Measurements from ENCODE around the gene CPXM1.
"Not testable (repeated sequence)": the region's sequence is repeated elsewhere in the genome, so short reads cannot be mapped to it uniquely, and the experiment has no call there.

CPXM1 gene

DNA sequence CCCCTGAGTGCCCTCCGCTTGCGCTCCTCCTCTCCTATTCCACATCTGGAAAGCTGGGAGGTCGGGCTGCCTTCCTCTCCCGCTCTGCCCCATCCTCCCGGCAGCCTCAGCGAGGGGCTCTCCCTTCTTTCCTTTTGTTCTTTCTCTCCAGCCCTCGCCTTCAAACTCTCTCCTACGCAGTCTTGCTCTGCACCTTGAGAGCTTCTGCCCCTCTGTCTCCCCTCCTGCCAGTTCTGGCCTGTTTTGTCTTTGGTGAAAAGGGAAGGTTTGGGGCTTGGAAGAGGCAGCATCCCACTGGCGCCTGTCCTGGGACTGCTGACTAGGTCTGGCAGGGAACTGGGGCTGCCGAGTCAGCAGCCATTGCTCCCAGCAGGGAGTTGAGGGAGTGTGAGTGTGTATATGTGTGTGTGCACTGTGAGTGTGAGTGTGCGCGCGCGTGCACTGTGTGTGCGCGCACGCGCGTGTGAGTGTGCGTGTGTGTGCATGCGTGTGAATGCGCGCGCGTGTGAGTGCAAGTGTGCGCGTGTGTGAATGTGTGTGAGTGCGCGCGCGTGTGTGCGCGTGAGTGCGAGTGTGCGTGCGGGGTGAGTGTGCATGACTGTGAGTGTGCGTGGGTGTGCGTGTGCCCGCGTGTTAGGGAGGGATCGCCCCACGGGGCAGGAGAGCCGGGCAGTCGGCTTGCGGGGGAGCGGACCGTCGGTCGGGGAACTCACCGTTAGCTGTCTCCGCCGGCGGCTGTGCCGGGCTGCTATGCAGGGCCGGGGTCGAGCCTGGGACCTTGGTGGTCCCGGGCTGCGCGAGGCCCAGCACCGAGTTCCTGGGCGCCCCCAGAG, 523 bp downstream of the CPXM1 start:
- no peak for DNase-seq

- DNase-seq: no peak
Measured at GRCh38 chr20:2799271-2799670, 1.2 kb downstream of the CPXM1 start.

GRCh38 chr20:2798814-2799213, 1.6 kb downstream of the CPXM1 start:
- no peak for DNase-seq

GRCh38 chr20:2798095-2798805, 2.2 kb downstream of the CPXM1 start:
- DNase-seq: no peak

DNA sequence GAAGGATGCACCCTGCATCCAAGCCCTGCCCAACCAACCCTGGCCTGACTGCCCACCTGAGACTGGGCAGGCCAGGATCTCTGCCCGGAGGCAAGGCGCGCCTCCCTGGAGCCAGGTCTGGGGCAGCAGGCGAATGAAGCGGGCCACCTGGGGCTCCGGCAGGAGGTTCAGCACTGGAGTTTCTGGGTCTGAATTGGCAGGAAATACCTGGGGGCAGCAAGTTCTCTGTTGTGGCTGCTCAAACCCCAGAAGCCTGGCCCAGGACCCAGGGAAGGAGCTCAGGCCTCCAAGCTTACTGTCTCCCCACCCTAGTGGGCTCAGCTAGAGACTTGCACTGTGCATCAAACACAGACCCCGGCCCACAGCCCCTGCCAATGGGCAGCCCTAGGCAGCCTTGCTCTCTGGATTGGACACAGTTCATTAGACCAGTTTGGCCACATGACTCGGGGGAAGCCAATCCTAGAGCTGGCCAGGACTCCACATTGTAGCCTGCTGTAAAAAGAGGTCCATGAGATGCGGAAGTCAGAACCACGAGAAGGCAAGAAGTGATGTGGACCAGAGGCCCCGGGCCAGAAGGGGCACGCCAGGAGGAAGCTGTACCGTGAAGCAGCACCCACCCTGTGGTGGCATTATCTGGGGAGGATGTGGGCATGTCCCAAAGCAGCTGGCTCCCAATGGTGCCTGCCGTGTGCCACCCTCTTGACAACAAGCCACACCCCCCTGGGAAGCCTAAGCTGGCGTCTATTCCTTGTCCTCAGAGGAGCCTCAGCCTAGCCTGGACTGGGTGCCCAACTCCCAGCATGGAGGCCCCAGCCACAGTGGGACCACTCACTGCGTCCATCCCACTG, 3.1 kb downstream of the CPXM1 start:
- DNase-seq: no peak

DNA sequence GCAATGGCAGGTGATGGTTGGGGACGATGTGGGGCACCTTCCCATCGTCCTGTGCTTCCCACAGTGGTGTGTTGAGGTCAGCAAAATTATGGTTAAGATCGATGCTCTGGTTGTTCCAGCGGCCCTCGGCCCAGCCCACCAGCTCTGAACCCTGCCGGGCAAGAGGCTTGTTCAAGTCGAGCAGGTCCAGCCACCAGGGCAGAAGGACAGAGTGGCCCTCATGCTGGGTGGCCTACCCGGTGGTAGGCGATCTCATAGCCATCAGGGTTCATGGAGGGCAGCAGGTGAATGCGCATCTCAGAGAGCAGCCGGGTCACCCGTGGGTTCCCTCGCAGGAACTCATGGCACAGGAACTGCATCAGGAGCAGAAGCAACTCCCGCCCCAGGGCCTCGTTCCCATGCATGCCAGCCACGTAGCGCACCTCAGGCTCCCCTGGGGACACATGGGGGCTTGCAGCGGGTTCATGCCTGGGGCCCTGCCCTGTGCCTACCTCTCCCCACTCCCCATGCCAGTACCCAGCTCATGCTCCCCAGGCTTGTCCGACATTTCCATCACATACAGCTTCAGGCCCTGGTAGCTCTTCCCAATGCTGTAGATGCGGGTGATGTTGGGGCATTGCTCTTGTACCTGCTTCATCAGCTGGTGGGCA, 4.3 kb downstream of the CPXM1 start:
- no peak for DNase-seq

DNA sequence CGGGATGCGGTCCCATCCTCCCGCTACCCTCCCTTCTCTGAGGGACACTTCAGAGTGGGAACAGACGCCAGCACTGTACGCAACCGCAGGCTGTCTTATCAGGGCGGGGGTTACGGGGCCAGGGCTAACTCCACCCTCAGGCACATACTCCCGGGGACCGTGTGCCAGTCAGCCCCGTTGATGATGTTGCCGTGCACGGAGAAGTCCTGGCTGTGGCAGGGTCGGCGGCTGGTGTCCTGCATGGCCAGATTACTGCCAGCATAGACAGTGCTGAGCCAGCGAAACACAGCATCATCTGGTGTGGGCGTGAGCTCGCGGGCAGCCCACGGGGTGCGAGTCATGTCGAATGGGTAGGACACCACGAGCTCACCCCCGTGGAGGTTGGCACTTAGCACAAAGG, 5.0 kb downstream of the CPXM1 start:
- DNase-seq: no peak

DNA sequence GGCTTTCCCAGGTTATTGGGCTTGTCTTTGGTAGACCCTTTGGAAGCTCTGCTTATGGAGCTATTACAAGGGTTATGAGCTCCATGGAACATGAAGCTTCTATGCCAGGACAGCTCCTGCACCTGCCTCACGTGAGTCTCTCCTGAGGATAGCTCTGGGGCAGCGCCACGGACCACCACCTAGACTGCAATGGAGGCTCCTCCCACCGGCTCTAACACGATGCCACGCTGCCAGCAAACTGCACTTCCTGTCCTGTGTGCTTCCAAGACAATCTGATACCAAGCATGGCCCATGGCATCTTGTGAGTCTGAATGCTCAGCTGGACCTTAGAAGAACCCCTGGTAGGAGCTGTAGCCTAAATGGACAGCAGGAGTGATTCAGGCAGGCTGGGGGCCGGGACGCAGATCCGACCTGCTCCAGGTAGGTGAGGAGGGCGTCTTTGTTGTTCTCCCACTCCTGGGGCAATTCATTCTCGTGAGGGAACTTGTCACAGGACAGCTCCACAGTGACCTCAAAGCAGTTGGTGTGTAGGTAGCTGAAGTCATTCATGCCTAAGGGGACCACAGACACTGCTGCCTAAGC, 5.5 kb downstream of the CPXM1 start:
- DNase-seq: no peak

GRCh38 chr20:2794202-2794748, 6.2 kb downstream of the CPXM1 start:
- DNase-seq: no peak

DNA sequence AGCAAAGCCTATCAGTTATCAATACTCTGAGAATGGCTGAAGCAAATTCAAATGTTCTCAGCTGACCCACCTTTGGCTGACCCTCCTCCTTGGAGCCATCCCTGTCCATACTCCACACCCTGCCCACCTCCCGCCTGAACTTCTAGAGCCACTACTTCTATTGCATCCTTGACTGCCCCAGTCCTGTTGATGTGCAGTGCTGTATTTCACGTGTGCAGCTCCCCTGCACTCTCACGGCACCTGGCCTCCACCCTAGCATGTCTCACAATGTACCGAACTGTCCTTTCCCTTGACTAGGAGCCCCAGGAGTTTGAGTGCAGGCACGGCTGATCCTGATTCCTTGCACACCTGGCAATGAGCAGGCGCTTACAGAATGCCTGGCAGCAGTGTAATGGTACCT, 7.0 kb downstream of the CPXM1 start:
- no peak for DNase-seq

DNA sequence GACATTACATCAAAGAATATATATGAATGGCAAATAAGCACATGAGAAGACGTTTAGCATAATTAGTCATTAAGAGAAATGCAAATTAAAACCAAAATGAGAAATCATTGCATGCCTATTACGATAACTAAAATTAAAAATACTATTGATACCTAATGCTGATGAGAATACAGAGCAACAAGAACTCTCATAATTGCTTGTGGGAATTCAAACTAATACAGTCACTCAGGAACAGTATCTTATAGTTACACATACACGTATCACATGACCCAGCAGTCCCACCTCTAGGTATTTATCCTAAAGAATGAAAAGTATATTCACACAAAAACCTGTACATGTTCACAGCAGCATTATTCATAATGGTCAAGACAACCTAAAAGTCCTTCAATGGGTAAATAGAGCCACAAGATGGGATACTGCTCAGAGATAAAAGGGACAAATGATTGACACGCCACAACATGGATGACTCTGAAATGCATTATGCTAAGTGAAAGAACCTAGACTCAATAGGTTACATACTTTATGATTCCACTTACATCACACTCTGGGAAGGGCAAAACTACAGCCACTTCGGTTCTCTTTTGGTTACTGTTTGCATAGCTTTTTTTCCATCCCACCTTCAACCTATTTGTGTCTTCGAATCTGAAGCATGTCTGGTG, 16.4 kb downstream of the CPXM1 start:
- no peak for DNase-seq

- no peak for DNase-seq
Measured at GRCh38 chr20:2780948-2781347, 19.5 kb downstream of the CPXM1 start.

DNA sequence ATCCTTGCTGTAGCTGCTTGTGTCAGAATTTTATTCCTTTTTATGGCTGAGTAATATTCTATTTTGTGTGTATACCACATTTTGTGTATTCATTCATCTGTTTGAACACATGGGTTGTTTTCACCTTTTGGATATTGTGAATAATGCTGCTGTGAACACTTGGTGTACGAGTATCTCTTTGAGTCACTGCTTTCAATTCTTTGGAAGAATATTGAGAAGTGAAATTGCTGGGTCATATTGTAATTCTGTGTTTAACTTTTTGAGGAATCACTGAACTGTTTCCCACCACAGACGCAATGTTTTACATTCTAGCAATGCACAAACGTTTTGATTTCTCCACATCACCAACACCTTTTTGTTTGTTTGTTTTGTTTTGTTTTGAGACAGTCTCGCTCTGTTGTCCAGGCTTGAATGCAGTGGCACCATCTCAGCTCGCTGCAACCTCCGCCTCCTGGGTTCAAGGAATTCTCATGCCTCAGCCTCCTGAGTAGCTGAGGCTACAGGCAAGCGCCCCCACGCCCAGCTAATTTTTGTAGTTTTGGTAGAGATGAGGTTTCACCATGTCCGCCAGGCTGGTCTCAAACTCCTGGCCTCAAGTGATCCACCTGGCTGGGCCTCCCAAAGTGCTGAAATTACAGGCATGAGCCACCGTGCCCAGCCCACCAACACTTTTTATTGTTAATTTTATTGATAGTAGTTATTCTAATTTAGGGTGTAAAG, 21.7 kb downstream of the CPXM1 start:
- no peak for DNase-seq

- no peak for DNase-seq
Measured at GRCh38 chr20:2775139-2775538, 25.3 kb downstream of the CPXM1 start.

GRCh38 chr20:2773812-2774211, 26.6 kb downstream of the CPXM1 start:
- no peak for DNase-seq

- no peak for DNase-seq
Measured at GRCh38 chr20:2771631-2772080, 28.8 kb downstream of the CPXM1 start.

- DNase-seq: not testable (repeated sequence)
Measured at GRCh38 chr20:2770091-2770490, 30.3 kb downstream of the CPXM1 start.

GRCh38 chr20:2768632-2769015, 31.8 kb downstream of the CPXM1 start:
- DNase-seq: no peak

- DNase-seq: no peak
Measured at GRCh38 chr20:2767768-2768631, 32.4 kb downstream of the CPXM1 start.

DNA sequence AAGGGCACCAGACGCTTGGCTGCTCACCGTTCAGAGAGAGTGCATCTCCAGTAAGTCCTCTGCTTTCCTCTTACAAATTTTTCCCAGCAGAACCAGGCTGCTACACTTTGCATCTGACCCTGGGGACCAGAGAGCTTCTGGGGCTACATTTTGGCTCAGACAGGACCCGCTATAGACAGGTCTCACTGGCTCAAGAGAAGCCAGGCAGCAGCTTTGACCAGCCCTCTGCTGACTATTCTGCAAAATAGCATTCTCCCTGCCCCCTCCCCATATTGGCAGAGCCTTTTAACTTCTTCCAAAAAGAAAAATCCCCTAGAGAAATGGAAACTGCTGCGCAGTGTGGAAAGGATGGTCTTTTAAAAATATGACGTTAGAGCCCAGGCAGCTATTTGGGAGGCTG, 37.2 kb downstream of the CPXM1 start:
- no peak for DNase-seq
